GM23338 (cell line): ENCODE data around the gene SOSTDC1. TPM values are rescaled to one million over a fixed set of nuclear protein-coding genes. Genes with fewer than 3 reads are reported as not detected.

ENCODE experiments used
- ATAC-seq: fragments of 200-7000 bp; cut with Tn5 transposase; 3 replicates; pipeline ENCODE4 v1.9.1; 2020
- DNase-seq: peaks from one replicate; pipeline ENCODE4 v3.0.0-alpha.2; 2015; ENCODE audit warnings: low spot score
- H2AFZ ChIP-seq: fragments of 200-600 bp; sonication (generic); 2 replicates; pipeline ENCODE4 v1.8.0; 2016; ENCODE audit warnings: antibody characterized with exemption, mild to moderate bottlenecking, moderate library complexity
- H3F3A ChIP-seq: fragments of 200-600 bp; sonication (generic); replicated peaks from 2 replicates; pipeline ENCODE4 v1.8.0; 2017; ENCODE audit warnings: antibody characterized with exemption, mixed run types, low read depth
- H3K27ac ChIP-seq: fragments of 200-600 bp; sonication (generic); 2 replicates; pipeline ENCODE4 v1.6.1; 2016; ENCODE audit warnings: low read depth
- H3K27me3 ChIP-seq: fragments of 200-600 bp; sonication (generic); 2 replicates; pipeline ENCODE4 v1.8.0; 2016; ENCODE audit warnings: mild to moderate bottlenecking, mixed run types, moderate library complexity; ENCODE audit not compliant: insufficient read depth
- H3K36me3 ChIP-seq: fragments of 200-600 bp; sonication (generic); 2 replicates; pipeline ENCODE4 v1.8.0; 2016; ENCODE audit warnings: mild to moderate bottlenecking; ENCODE audit not compliant: insufficient read depth
- H3K4me1 ChIP-seq: fragments of 200-600 bp; sonication (generic); 2 replicates; pipeline ENCODE4 v1.8.0; 2016; ENCODE audit warnings: mild to moderate bottlenecking, moderate library complexity; ENCODE audit not compliant: insufficient read depth
- H3K4me2 ChIP-seq: fragments of 200-600 bp; sonication (generic); 2 replicates; pipeline ENCODE4 v1.7.1; 2017; ENCODE audit warnings: mixed run types
- H3K4me3 ChIP-seq: fragments of 200-600 bp; sonication (generic); 2 replicates; pipeline ENCODE4 v1.6.1; 2016; ENCODE audit warnings: mixed run types
- H3K79me2 ChIP-seq: fragments of 200-600 bp; sonication (generic); replicated peaks from 2 replicates; pipeline ENCODE4 v1.8.0; 2017; ENCODE audit warnings: mild to moderate bottlenecking; ENCODE audit not compliant: insufficient read depth
- H3K9me2 ChIP-seq: fragments of 200-600 bp; sonication (generic); 2 replicates; pipeline ENCODE4 v1.8.0; 2017; ENCODE audit not compliant: insufficient read depth
- H4K20me1 ChIP-seq: fragments of 200-600 bp; sonication (generic); replicated peaks from 2 replicates; pipeline ENCODE4 v1.8.0; 2017; ENCODE audit warnings: mild to moderate bottlenecking; ENCODE audit not compliant: insufficient read depth
- H3K27ac Mint-ChIP-seq: 2 replicates; pipeline ENCODE4 v1.8.0; 2020; ENCODE audit warnings: inconsistent platforms, mild to moderate bottlenecking, moderate library complexity, mixed read lengths
- H3K27me3 Mint-ChIP-seq: 3 replicates; pipeline ENCODE4 v1.8.0; 2022; ENCODE audit warnings: low read depth, mild to moderate bottlenecking, moderate library complexity, mixed read lengths, inconsistent platforms; ENCODE audit not compliant: insufficient read depth, poor library complexity
- H3K36me3 Mint-ChIP-seq: 3 replicates; pipeline ENCODE4 v1.8.0; 2021; ENCODE audit warnings: low read depth, mild to moderate bottlenecking, inconsistent platforms, moderate library complexity, mixed read lengths
- H3K4me1 Mint-ChIP-seq: 3 replicates; pipeline ENCODE4 v1.8.0; 2020; ENCODE audit warnings: mild to moderate bottlenecking, inconsistent platforms, mixed read lengths
- H3K4me3 Mint-ChIP-seq: 3 replicates; pipeline ENCODE4 v1.8.0; 2021; ENCODE audit warnings: moderate library complexity, mild to moderate bottlenecking, inconsistent platforms, mixed read lengths
- H3K9me3 Mint-ChIP-seq: 3 replicates; pipeline ENCODE4 v1.8.0; 2020; ENCODE audit warnings: moderate library complexity, mild to moderate bottlenecking, inconsistent platforms, mixed read lengths
- CREB1 ChIP-seq: fragments of 250-450 bp; sonication (Bioruptor Pico); IDR thresholded peaks from 2 replicates; pipeline ENCODE4 v1.5.0; 2020; ENCODE audit warnings: low read depth, mild to moderate bottlenecking, moderate library complexity
- CTCF ChIP-seq, 2 experiments: fragments of 200-600 bp in 1 of 2; sonication (generic) in 1 of 2; conservative IDR thresholded peaks; 2 replicates each; pipeline versions ENCODE4 v1.5.1 to v1.6.1; 2016 to 2017; ENCODE audit warnings: antibody characterized with exemption in 2 of 2, low read depth in 2 of 2, mild to moderate bottlenecking in 2 of 2, moderate library complexity in 1 of 2
- EZH2 ChIP-seq: fragments of 200-600 bp; sonication (generic); IDR thresholded peaks from one replicate; pipeline ENCODE4 v1.8.0; 2017; ENCODE audit warnings: antibody characterized with exemption, mild to moderate bottlenecking, low read depth; ENCODE audit not compliant: unreplicated experiment
- EZH2phosphoT487 ChIP-seq: fragments of 200-600 bp; sonication (generic); IDR thresholded peaks from one replicate; pipeline ENCODE4 v1.8.1; 2018; ENCODE audit warnings: antibody characterized with exemption; ENCODE audit not compliant: unreplicated experiment
- JUNB ChIP-seq: IDR thresholded peaks from one replicate; pipeline ENCODE4 v1.6.1; 2016; ENCODE audit warnings: antibody characterized with exemption; ENCODE audit not compliant: unreplicated experiment
- NANOG ChIP-seq: IDR thresholded peaks from 2 replicates; pipeline ENCODE4 v1.6.1; 2016; ENCODE audit warnings: antibody characterized with exemption, borderline replicate concordance
- POLR2AphosphoS5 ChIP-seq: IDR thresholded peaks from 2 replicates; pipeline ENCODE4 v1.6.1; 2016; ENCODE audit warnings: antibody characterized with exemption, low read depth
- STAT1 ChIP-seq: IDR thresholded peaks from one replicate; pipeline ENCODE4 v1.6.1; 2016; ENCODE audit warnings: antibody characterized with exemption; ENCODE audit not compliant: unreplicated experiment
- ZNF114 ChIP-seq: fragments of 250-450 bp; sonication (Bioruptor Pico); IDR thresholded peaks from 2 replicates; pipeline ENCODE4 v1.5.0; 2020; ENCODE audit warnings: mild to moderate bottlenecking, moderate library complexity
- ZNF331 ChIP-seq: fragments of 250-450 bp; sonication (Bioruptor Pico); IDR thresholded peaks from 2 replicates; pipeline ENCODE4 v1.5.0; 2020; ENCODE audit warnings: low read depth, mild to moderate bottlenecking, moderate library complexity
- ZNF462 ChIP-seq: fragments of 250-450 bp; sonication (Bioruptor Pico); IDR thresholded peaks from 2 replicates; pipeline ENCODE4 v1.5.0; 2020; ENCODE audit warnings: mild to moderate bottlenecking, moderate library complexity
- polyA plus RNA-seq: library from polyadenylated mRNA; unstranded; fragments of >200 nt; fragmentation: Nextera tagmentation; extraction: Ambion mirVana; gene quantifications from 2 replicates; pipeline ENCODE4 v1.2.1, GENCODE V29; 2016
- total RNA-seq: library from RNA; depleted of rRNA; stranded (reverse); fragments of >200 nt; shearing (Covaris generic); gene quantifications from 2 replicates; pipeline ENCODE4 v1.2.3, GENCODE V29; 2014
- TF ChIP-seq, protein P1 (sequence below): IDR thresholded peaks from one replicate; pipeline ENCODE4 v1.6.1; 2018; ENCODE audit warnings: antibody characterized with exemption; ENCODE audit not compliant: unreplicated experiment
- TF ChIP-seq, protein P2 (sequence below): IDR thresholded peaks from 2 replicates; pipeline ENCODE4 v1.6.1; 2016; ENCODE audit warnings: antibody characterized with exemption

Gene SOSTDC1
- total and polyA plus RNA-seq, 2 experiments from 2014 or later, result 0.76 to 1.0 TPM

- TF ChIP-seq, protein P1, sequence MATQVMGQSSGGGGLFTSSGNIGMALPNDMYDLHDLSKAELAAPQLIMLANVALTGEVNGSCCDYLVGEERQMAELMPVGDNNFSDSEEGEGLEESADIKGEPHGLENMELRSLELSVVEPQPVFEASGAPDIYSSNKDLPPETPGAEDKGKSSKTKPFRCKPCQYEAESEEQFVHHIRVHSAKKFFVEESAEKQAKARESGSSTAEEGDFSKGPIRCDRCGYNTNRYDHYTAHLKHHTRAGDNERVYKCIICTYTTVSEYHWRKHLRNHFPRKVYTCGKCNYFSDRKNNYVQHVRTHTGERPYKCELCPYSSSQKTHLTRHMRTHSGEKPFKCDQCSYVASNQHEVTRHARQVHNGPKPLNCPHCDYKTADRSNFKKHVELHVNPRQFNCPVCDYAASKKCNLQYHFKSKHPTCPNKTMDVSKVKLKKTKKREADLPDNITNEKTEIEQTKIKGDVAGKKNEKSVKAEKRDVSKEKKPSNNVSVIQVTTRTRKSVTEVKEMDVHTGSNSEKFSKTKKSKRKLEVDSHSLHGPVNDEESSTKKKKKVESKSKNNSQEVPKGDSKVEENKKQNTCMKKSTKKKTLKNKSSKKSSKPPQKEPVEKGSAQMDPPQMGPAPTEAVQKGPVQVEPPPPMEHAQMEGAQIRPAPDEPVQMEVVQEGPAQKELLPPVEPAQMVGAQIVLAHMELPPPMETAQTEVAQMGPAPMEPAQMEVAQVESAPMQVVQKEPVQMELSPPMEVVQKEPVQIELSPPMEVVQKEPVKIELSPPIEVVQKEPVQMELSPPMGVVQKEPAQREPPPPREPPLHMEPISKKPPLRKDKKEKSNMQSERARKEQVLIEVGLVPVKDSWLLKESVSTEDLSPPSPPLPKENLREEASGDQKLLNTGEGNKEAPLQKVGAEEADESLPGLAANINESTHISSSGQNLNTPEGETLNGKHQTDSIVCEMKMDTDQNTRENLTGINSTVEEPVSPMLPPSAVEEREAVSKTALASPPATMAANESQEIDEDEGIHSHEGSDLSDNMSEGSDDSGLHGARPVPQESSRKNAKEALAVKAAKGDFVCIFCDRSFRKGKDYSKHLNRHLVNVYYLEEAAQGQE, result no peak
- TF ChIP-seq EZH2 (no peak), CREB1 (CRISPR knock-in tag) (no peak), JUNB (no peak), STAT1 (no peak), NANOG (no peak), POLR2AphosphoS5 (no peak), EZH2phosphoT487 (no peak), CTCF (conservative IDR thresholded peaks at IDR 0.05; ENCODE audit: low read depth in 2 of 2) (no peak), ZNF331 (CRISPR knock-in tag) (no peak), ZNF114 (CRISPR knock-in tag) (no peak)
Measured at GRCh38 chr7:16463520-16463919, 2.0 kb downstream of the SOSTDC1 start (continued).

DNA sequence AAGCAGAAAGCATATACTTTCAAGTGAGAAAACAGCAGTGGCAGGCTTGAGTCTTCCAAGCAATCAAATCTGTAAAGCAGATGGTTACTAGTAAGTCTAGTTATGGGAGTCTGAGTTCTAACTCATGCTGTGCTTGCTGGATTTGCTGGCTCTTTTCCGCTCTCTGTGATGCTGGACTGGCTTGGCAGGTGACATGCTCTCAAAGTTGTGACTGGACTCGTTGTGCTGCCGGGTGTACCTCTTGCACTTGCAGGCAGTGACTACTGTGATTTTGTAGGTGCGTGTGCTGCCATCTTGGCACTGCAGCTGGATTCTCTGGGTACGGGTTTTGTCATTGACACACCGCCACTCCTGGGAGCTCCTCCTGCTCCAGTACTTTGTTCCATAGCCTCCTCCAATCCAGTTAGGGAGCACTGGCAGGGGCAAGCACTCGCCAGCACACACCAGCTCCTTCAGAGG, 3.1 kb downstream of the SOSTDC1 start:
- Mint-ChIP-seq H3K27ac (no peak overlapping the region), H3K27me3 (no peaks in the 10 kb centered on the region), H3K4me1 (peaks cover 36% of the 10 kb centered on the region), H3K9me3 (no peaks in the 10 kb centered on the region), H3K36me3 (no peaks in the 10 kb centered on the region), H3K4me3 (no peak overlapping the region)
- H2AFZ ChIP-seq, result peak overlapping the region; percentile 34; the same call in 1 of the 2 replicates
- 0 out of 2 replicates have a peak overlapping the region, but pooled peaks have one; percentile 5 for H3K4me2 ChIP-seq
- H3K4me3 ChIP-seq, result no peak overlapping the region
- H3K9me2 ChIP-seq, result no peaks in the 10 kb centered on the region
- H3K27ac ChIP-seq, result no peak overlapping the region
- DNase-seq (no peak), ATAC-seq (peak; percentile 57)
- no peaks in the 10 kb centered on the region for H3K27me3 ChIP-seq
- peaks cover 31% of the 10 kb centered on the region for H3K4me1 ChIP-seq
- no peaks in the 10 kb centered on the region for H4K20me1 ChIP-seq
- no peaks in the 10 kb centered on the region for H3F3A ChIP-seq
- no peaks in the 10 kb centered on the region for H3K36me3 ChIP-seq
- H3K79me2 ChIP-seq, result no peaks in the 10 kb centered on the region
- no peak for TF ChIP-seq NANOG
- TF ChIP-seq EZH2phosphoT487, result no peak
- TF ChIP-seq, protein P2, sequence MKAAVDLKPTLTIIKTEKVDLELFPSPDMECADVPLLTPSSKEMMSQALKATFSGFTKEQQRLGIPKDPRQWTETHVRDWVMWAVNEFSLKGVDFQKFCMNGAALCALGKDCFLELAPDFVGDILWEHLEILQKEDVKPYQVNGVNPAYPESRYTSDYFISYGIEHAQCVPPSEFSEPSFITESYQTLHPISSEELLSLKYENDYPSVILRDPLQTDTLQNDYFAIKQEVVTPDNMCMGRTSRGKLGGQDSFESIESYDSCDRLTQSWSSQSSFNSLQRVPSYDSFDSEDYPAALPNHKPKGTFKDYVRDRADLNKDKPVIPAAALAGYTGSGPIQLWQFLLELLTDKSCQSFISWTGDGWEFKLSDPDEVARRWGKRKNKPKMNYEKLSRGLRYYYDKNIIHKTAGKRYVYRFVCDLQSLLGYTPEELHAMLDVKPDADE, result no peak
- TF ChIP-seq CREB1 (CRISPR knock-in tag), result no peak
- TF ChIP-seq ZNF462 (CRISPR knock-in tag), result no peak
